Measurements from ENCODE around the gene ZNF394.

The ZNF394 gene

GRCh38 chr7:99457050-99457649 is 42.9 kb downstream of the ZNF394 start:
- Histone ChIP-seq H2AFZ (no peak overlapping the region), H3K27me3 (ENCODE audit: control insufficient read depth, insufficient read depth, low read length) (no peaks in the 10 kb centered on the region), H3K4me2 (ENCODE audit: low read length) (no peak overlapping the region), H3K4me3 (ENCODE audit: low read depth, low read length) (no peak overlapping the region), H3K79me2 (peaks cover 33% of the 10 kb centered on the region), H3K9ac (no peak overlapping the region), H3K9me3 (ENCODE audit: control insufficient read depth, low read length) (no peaks in the 10 kb centered on the region), H3K36me3 (ENCODE audit: control insufficient read depth, insufficient read depth, low read length) (no peaks in the 10 kb centered on the region), H3K27ac (no peak overlapping the region), H3K4me1 (peaks cover 5% of the 10 kb centered on the region)
- no peak for TF ChIP-seq CTCF (IDR thresholded peaks at IDR 0.05)

GRCh38 chr7:99456288-99456687 is 43.8 kb downstream of the ZNF394 start:
- no peak overlapping the region for H3K9ac ChIP-seq
- no peaks in the 10 kb centered on the region for H3K27me3 ChIP-seq (ENCODE audit: control insufficient read depth, insufficient read depth, low read length)
- H3K9me3 ChIP-seq (ENCODE audit: control insufficient read depth, low read length), result no peaks in the 10 kb centered on the region
- H3K4me2 ChIP-seq (ENCODE audit: low read length), result no peak overlapping the region
- peaks cover 25% of the 10 kb centered on the region for H3K79me2 ChIP-seq
- H3K4me1 ChIP-seq, result peaks cover 5% of the 10 kb centered on the region
- no peak overlapping the region for H3K4me3 ChIP-seq (ENCODE audit: low read depth, low read length)
- no peak overlapping the region for H2AFZ ChIP-seq
- H3K36me3 ChIP-seq (ENCODE audit: control insufficient read depth, insufficient read depth, low read length), result no peaks in the 10 kb centered on the region
- TF ChIP-seq CTCF (IDR thresholded peaks at IDR 0.05), result no peak
- no peak overlapping the region for H3K27ac ChIP-seq

- H2AFZ ChIP-seq, result no peak overlapping the region
- H3K4me3 ChIP-seq (ENCODE audit: low read depth, low read length), result no peak overlapping the region
- peaks cover 25% of the 10 kb centered on the region for H3K79me2 ChIP-seq
- H3K27me3 ChIP-seq (ENCODE audit: control insufficient read depth, insufficient read depth, low read length), result no peaks in the 10 kb centered on the region
- no peaks in the 10 kb centered on the region for H3K36me3 ChIP-seq (ENCODE audit: control insufficient read depth, insufficient read depth, low read length)
- H3K9me3 ChIP-seq (ENCODE audit: control insufficient read depth, low read length), result no peaks in the 10 kb centered on the region
- H3K4me1 ChIP-seq, result peaks cover 2% of the 10 kb centered on the region
- no peak overlapping the region for H3K9ac ChIP-seq
- H3K27ac ChIP-seq, result no peak overlapping the region
- no peak overlapping the region for H3K4me2 ChIP-seq (ENCODE audit: low read length)
- no peak for TF ChIP-seq CTCF (IDR thresholded peaks at IDR 0.05)
Observed at GRCh38 chr7:99455874-99456273, 44.2 kb downstream of the ZNF394 start.

- no peak overlapping the region for H3K4me3 ChIP-seq (ENCODE audit: low read depth, low read length)
- H3K27ac ChIP-seq, result no peak overlapping the region
- H3K79me2 ChIP-seq, result peaks cover 13% of the 10 kb centered on the region
- no peaks in the 10 kb centered on the region for H3K27me3 ChIP-seq (ENCODE audit: control insufficient read depth, insufficient read depth, low read length)
- TF ChIP-seq CTCF (IDR thresholded peaks at IDR 0.05), result no peak
- no peak overlapping the region for H3K9ac ChIP-seq
- H2AFZ ChIP-seq, result no peak overlapping the region
- H3K36me3 ChIP-seq (ENCODE audit: control insufficient read depth, insufficient read depth, low read length), result no peaks in the 10 kb centered on the region
- H3K4me2 ChIP-seq (ENCODE audit: low read length), result no peak overlapping the region
- no peaks in the 10 kb centered on the region for H3K4me1 ChIP-seq
- no peaks in the 10 kb centered on the region for H3K9me3 ChIP-seq (ENCODE audit: control insufficient read depth, low read length)
Observed at GRCh38 chr7:99453105-99453504, 47.0 kb downstream of the ZNF394 start.

- Histone ChIP-seq H3K4me3 (ENCODE audit: low read depth, low read length) (no peak overlapping the region), H3K79me2 (peaks cover 18% of the 10 kb centered on the region), H2AFZ (no peak overlapping the region), H3K4me1 (no peaks in the 10 kb centered on the region), H3K4me2 (ENCODE audit: low read length) (no peak overlapping the region), H3K36me3 (ENCODE audit: control insufficient read depth, insufficient read depth, low read length) (no peaks in the 10 kb centered on the region), H3K9ac (no peak overlapping the region), H3K27ac (no peak overlapping the region), H3K27me3 (ENCODE audit: control insufficient read depth, insufficient read depth, low read length) (no peaks in the 10 kb centered on the region), H3K9me3 (ENCODE audit: control insufficient read depth, low read length) (no peaks in the 10 kb centered on the region)
- no peak for TF ChIP-seq CTCF (IDR thresholded peaks at IDR 0.05)
Observed at GRCh38 chr7:99452541-99452940, 47.5 kb downstream of the ZNF394 start.

Data from parathyroid adenoma (tissue), 2 donors.